K562 (cell line): ENCODE data around the gene XPO1. TPM values are rescaled to one million over a fixed set of nuclear protein-coding genes. Genes with fewer than 3 reads are reported as not detected.

Experiments
- CAMTA2 ChIP-seq: fragments of 250-450 bp; sonication (Bioruptor Pico); conservative IDR thresholded peaks from 2 replicates; pipeline ENCODE4 v1.5.1; 2022
- CBX5 ChIP-seq: IDR thresholded peaks from 2 replicates; pipeline ENCODE4 v1.6.1; 2014; ENCODE audit warnings: low read depth, borderline replicate concordance
- EP400 ChIP-seq: fragments of 450-650 bp; IDR thresholded peaks from 2 replicates; pipeline ENCODE4 v1.6.1; 2017; ENCODE audit warnings: antibody characterized with exemption, mild to moderate bottlenecking, moderate library complexity
- HDAC3 ChIP-seq: fragments of 450-650 bp; IDR thresholded peaks from 2 replicates; pipeline ENCODE4 v1.6.1; 2018; ENCODE audit warnings: borderline replicate concordance, mild to moderate bottlenecking, moderate library complexity; ENCODE audit not compliant: partially characterized antibody
- NFRKB ChIP-seq: fragments of 450-650 bp; IDR thresholded peaks from 2 replicates; pipeline ENCODE4 v1.6.1; 2016; ENCODE audit warnings: low read depth
- RBM22 ChIP-seq: fragments of 200-400 bp; formaldehyde crosslinking; IDR thresholded peaks from 2 replicates; pipeline ENCODE4 v1.6.1; 2018; ENCODE audit warnings: low read length, low read depth; ENCODE audit not compliant: poor library complexity, severe bottlenecking
- RBM25 ChIP-seq: fragments of 200-400 bp; formaldehyde crosslinking; IDR thresholded peaks from 2 replicates; pipeline ENCODE4 v1.6.1; 2018; ENCODE audit warnings: low read length, low read depth, moderate library complexity; ENCODE audit not compliant: severe bottlenecking
- U2AF1 ChIP-seq: fragments of 200-400 bp; formaldehyde crosslinking; optimal IDR thresholded peaks from 2 replicates; pipeline ENCODE3; 2017; ENCODE audit warnings: mild to moderate bottlenecking, low read depth, low read length, moderate library complexity
- ZKSCAN1 ChIP-seq: fragments of 150-350 bp; IDR thresholded peaks from 2 replicates; pipeline ENCODE4 v1.6.1; 2016; ENCODE audit warnings: low read depth, low read length
- ZNF384 ChIP-seq: IDR thresholded peaks from 2 replicates; pipeline ENCODE4 v1.6.1; 2012; ENCODE audit warnings: low read depth, low read length, improper control_type of control experiment
- ZNF586 ChIP-seq: fragments of 450-650 bp; formaldehyde crosslinking; conservative IDR thresholded peaks from 2 replicates; pipeline ENCODE4 v1.4.0; 2020; ENCODE audit warnings: mild to moderate bottlenecking, moderate library complexity
- polyA plus RNA-seq, 8 experiments: library from polyadenylated mRNA; depleted of rRNA in 4 of 8; stranded (reverse) in 5 of 8; unstranded in 3 of 8; fragments of >200 nt; fragmentation: Nextera tagmentation in 2 of 8; fragmentation: Illumina TruSeq in 1 of 8; extraction: Ambion mirVana in 2 of 8; extraction: Trizol in 1 of 8; gene quantifications; 2 replicates each; pipeline versions ENCODE4 v1.2.1 to v1.2.3, GENCODE V29; 2011 to 2014; ENCODE audit warnings: inconsistent platforms in 1 of 8, missing spikeins in 1 of 8
- total RNA-seq, 7 experiments: library from RNA; depleted of rRNA in 6 of 7; stranded (reverse); fragments of >200 nt in 6 of 7; fragmentation: Illumina TruSeq in 2 of 7; extraction: Trizol in 2 of 7; gene quantifications; 2 replicates each; pipeline versions ENCODE4 v1.2.1 to v1.2.3, GENCODE V29; 2011 to 2021; ENCODE audit warnings: low replicate concordance in 1 of 7
- TF ChIP-seq, protein P1 (sequence below): fragments of 250-450 bp; sonication (Bioruptor Pico); IDR thresholded peaks from 2 replicates; pipeline ENCODE4 v1.4.0; 2020; ENCODE audit warnings: mild to moderate bottlenecking, moderate library complexity, borderline replicate concordance
- TF ChIP-seq, protein P2 (sequence below): fragments of 450-650 bp; conservative IDR thresholded peaks from 2 replicates; pipeline ENCODE4 v1.6.1; 2016; ENCODE audit warnings: missing genetic modification characterization, low read depth, mild to moderate bottlenecking, missing compliant biosample characterization, moderate library complexity
- TF ChIP-seq, protein P3 (sequence below): fragments of 450-650 bp; IDR thresholded peaks from 2 replicates; pipeline ENCODE4 v1.6.1; 2018; ENCODE audit not compliant: partially characterized antibody

XPO1 gene
- total and polyA plus RNA-seq, 9 of the 15 experiments (the other 6 are each of a cell fraction or from before 2014, with no cell fraction given): 86.2 to 307 (median 216) TPM

DNA sequence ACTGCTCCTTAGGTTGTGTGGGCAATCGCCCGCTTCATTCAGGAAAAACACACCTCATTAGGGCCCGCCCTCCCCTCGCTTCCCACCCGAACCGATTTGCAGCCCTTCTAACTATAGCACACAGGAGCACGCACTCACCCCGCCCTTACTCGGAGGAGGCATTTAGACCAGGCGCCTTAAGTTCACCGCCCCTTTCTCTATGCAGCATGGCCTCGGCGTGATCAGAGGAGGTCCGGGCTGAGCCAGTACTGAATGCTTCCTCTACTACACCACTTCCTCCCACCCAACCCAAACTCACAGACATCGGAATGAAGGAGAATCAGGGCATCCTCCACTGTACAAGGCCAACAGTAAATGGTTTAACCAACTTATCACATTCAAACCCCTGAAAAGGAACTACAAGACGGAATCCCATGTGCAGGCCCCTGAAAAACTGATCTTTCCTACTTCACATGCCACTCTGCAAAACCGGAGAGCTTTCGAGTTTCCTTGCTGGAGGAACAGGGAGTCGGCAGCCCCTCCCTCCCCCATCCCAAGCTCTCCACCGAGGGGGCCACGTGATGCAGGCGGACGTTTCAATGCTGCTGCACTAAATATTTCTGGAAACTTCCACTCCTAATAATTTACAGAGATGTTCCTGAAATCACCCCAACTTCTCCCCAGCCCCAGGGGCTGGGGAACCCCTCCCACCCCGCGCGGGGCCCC is 1.4 kb downstream of the XPO1 start (continued):
- TF ChIP-seq NFRKB (peak; percentile 76), U2AF1 (no peak), RBM22 (no peak), ZKSCAN1 (no peak), RBM25 (no peak), EP400 (peak; percentile 85), ZNF586 (CRISPR knock-in tag) (no peak), ZNF384 (no peak), CAMTA2 (CRISPR knock-in tag) (no peak), HDAC3 (no peak), CBX5 (no peak)
- TF ChIP-seq, protein P1, sequence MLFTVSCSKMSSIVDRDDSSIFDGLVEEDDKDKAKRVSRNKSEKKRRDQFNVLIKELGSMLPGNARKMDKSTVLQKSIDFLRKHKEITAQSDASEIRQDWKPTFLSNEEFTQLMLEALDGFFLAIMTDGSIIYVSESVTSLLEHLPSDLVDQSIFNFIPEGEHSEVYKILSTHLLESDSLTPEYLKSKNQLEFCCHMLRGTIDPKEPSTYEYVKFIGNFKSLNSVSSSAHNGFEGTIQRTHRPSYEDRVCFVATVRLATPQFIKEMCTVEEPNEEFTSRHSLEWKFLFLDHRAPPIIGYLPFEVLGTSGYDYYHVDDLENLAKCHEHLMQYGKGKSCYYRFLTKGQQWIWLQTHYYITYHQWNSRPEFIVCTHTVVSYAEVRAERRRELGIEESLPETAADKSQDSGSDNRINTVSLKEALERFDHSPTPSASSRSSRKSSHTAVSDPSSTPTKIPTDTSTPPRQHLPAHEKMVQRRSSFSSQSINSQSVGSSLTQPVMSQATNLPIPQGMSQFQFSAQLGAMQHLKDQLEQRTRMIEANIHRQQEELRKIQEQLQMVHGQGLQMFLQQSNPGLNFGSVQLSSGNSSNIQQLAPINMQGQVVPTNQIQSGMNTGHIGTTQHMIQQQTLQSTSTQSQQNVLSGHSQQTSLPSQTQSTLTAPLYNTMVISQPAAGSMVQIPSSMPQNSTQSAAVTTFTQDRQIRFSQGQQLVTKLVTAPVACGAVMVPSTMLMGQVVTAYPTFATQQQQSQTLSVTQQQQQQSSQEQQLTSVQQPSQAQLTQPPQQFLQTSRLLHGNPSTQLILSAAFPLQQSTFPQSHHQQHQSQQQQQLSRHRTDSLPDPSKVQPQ (CRISPR knock-in tag): no peak
- TF ChIP-seq, protein P2, sequence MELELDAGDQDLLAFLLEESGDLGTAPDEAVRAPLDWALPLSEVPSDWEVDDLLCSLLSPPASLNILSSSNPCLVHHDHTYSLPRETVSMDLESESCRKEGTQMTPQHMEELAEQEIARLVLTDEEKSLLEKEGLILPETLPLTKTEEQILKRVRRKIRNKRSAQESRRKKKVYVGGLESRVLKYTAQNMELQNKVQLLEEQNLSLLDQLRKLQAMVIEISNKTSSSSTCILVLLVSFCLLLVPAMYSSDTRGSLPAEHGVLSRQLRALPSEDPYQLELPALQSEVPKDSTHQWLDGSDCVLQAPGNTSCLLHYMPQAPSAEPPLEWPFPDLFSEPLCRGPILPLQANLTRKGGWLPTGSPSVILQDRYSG: no peak
- TF ChIP-seq, protein P3, sequence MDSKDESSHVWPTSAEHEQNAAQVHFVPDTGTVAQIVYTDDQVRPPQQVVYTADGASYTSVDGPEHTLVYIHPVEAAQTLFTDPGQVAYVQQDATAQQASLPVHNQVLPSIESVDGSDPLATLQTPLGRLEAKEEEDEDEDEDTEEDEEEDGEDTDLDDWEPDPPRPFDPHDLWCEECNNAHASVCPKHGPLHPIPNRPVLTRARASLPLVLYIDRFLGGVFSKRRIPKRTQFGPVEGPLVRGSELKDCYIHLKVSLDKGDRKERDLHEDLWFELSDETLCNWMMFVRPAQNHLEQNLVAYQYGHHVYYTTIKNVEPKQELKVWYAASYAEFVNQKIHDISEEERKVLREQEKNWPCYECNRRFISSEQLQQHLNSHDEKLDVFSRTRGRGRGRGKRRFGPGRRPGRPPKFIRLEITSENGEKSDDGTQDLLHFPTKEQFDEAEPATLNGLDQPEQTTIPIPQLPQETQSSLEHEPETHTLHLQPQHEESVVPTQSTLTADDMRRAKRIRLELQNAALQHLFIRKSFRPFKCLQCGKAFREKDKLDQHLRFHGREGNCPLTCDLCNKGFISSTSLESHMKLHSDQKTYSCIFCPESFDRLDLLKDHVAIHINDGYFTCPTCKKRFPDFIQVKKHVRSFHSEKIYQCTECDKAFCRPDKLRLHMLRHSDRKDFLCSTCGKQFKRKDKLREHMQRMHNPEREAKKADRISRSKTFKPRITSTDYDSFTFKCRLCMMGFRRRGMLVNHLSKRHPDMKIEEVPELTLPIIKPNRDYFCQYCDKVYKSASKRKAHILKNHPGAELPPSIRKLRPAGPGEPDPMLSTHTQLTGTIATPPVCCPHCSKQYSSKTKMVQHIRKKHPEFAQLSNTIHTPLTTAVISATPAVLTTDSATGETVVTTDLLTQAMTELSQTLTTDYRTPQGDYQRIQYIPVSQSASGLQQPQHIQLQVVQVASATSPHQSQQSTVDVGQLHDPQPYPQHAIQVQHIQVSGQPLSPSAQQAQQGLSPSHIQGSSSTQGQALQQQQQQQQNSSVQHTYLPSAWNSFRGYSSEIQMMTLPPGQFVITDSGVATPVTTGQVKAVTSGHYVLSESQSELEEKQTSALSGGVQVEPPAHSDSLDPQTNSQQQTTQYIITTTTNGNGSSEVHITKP: peak; percentile 26
